HG03159 (cell line): ENCODE results near the gene ZNF81.
"Not testable (repeated sequence)": the region's sequence is repeated elsewhere in the genome, so short reads cannot be mapped to it uniquely, and the experiment has no call there.

Source experiments
- ATAC-seq: cut with Tn5 transposase; IDR thresholded peaks from one replicate; pipeline ENCODE4 v1.9.1; 2021; ENCODE audit warnings: mild to moderate bottlenecking, moderate library complexity; ENCODE audit not compliant: unreplicated experiment

The ZNF81 gene

GRCh38 chrX:47836164-47837072 is at the start of gene ZNF81:
TSS of gene ZNF81 (plus strand) at chrX:47836902. CDS start at chrX:47846268, 9,366 bp downstream.
- ATAC-seq: peak; percentile 85

GRCh38 chrX:47796433-47796906 is 40.2 kb upstream of the ZNF81 start:
- ATAC-seq: no peak

GRCh38 chrX:47797084-47797483 is 39.6 kb upstream of the ZNF81 start:
- ATAC-seq: no peak

- ATAC-seq: no peak
Measured at GRCh38 chrX:47798861-47799260, 37.8 kb upstream of the ZNF81 start.

- no peak for ATAC-seq
Measured at GRCh38 chrX:47802589-47802988, 34.1 kb upstream of the ZNF81 start.

- ATAC-seq: not testable (repeated sequence)
Measured at GRCh38 chrX:47803103-47803502, 33.6 kb upstream of the ZNF81 start.

- ATAC-seq: no peak
Measured at GRCh38 chrX:47804315-47804714, 32.4 kb upstream of the ZNF81 start.

- not testable (repeated sequence) for ATAC-seq
Measured at GRCh38 chrX:47805844-47806243, 30.9 kb upstream of the ZNF81 start.

- not testable (repeated sequence) for ATAC-seq
Measured at GRCh38 chrX:47806415-47807271, 30.1 kb upstream of the ZNF81 start.

GRCh38 chrX:47807272-47807538 is 29.5 kb upstream of the ZNF81 start:
- ATAC-seq: not testable (repeated sequence)

- no peak for ATAC-seq
Measured at GRCh38 chrX:47807548-47807947, 29.2 kb upstream of the ZNF81 start.

- no peak for ATAC-seq
Measured at GRCh38 chrX:47808904-47809788, 27.6 kb upstream of the ZNF81 start.

- no peak for ATAC-seq
Measured at GRCh38 chrX:47814851-47815250, 21.9 kb upstream of the ZNF81 start.

- no peak for ATAC-seq
Measured at GRCh38 chrX:47815901-47816845, 20.5 kb upstream of the ZNF81 start.

- ATAC-seq: no peak
Measured at GRCh38 chrX:47817421-47817820, 19.3 kb upstream of the ZNF81 start.

GRCh38 chrX:47817897-47818296 is 18.8 kb upstream of the ZNF81 start:
- no peak for ATAC-seq

- no peak for ATAC-seq
Measured at GRCh38 chrX:47828984-47829383, 7.7 kb upstream of the ZNF81 start.

GRCh38 chrX:47831788-47832187 is 4.9 kb upstream of the ZNF81 start:
- ATAC-seq: no peak

- ATAC-seq: no peak
Measured at GRCh38 chrX:47838361-47838760, 1.7 kb downstream of the ZNF81 start.

- ATAC-seq: no peak
Measured at GRCh38 chrX:47840111-47840510, 3.4 kb downstream of the ZNF81 start.
